ENCODE results near the gene PELO.

PELO gene

DNA sequence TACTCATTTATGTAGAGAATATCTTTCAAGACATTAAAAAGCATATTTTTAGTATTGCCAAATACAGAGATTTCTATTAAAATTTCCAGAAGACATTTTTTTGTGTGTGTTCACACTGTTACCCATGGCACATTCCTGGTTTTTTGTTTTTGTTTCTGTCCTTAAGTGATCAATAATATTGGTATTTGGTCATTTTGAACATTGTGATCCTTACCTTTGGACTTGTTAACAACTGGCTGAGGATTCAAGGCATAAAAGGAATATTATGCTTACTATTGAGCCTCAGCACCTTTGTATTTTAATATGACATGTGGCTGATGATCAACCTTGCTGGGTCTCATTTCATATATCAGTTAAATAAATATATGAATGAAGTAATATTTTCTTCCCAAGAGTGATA, 41.9 kb downstream of the PELO start:
- no peak for DNase-seq (ENCODE audit: low read depth in 2 of 2)

DNA sequence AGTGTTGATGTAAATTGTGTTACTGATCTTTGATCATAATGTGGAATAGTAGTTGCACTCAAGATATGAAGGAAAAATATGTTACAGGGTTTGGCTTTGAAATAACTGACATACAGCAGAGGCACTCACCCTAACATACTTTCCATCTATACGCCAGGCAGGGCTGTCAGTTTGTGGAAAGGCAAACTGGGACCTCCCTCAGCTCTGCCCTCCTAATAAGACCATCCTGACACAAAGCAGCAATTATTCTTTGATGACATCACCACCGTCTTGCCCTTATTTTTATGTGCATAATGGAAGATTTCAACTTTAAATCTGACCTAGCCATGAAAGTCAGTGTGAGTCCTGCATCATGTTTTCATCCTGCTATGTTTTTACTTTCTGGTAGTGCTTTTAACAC, 42.9 kb downstream of the PELO start:
- DNase-seq (ENCODE audit: low read depth in 2 of 2), result no peak

DNA sequence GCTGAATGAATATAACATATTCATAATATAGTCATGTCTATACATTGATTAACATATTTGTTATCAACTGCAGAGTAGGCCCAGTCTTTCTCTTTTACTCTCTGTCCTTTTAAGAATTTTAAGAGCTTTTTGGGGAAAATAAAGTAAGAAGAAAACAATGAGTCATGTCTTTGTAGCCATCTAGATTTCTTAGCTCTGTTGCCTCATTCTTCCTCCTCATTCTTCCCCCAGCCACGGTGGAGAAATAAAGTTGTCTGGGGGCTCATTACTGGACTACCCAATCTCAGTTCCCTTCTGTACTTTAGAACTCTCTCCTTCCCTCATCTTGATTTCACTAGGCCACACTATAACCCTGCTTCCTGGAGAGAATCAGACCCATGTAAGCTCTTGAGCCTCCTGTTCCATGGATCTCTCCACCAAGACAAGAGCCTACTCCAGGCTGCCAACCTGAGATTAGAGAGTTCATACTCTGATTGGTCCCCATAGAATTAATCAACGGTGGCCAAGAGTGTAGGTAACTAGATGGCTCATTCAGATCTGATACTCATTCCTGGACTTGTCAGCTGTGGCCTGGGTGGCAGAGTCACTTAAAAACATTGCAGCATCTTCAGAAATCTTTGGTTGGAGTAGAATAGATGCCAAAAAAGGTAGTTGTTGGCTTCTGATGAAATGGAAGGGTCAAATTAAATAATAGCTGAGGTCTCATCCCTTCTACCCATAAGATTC, 44.2 kb downstream of the PELO start:
- DNase-seq (ENCODE audit: low read depth in 2 of 2), result no peak

DNA sequence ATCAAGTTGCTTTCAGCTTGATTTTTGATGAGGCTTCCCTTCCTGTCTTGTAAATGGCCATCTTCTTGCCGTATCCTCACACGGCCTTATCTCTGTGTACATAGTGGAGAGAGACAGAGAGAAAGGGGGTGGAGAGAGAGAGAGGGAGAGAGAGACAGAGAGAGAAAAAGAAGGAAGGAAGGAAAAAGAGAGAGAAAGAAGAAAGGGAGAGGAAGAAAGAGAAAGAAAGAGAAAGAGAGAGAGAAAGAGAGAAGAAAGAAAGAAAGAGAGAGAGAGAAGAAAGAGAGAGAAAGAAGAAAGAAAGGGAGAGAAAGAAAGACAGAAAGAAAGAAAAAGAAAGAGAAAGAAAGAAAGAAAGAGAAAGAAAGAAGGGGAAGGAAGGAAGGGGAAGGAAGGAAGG, 46.6 kb downstream of the PELO start:
- no peak for DNase-seq (ENCODE audit: low read depth in 2 of 2)

DNA sequence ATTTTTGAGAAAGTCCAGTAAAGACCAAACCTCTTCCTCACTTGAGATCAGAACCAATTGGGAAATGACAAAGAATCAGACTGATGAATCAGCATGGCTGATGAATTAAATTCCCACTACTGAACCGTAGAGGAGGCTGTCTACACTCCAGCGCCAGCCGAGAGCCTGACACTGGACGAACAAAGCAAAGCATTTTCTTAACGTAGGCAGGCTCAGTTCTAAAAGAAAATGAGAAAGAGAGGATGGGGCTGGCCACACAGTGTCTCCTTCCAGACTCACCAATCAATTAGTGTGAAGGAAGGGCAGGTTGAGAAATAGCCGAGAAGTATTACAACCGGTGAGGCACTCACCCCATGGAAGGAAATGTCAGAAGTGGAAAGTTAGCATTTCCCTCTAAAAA, 49.4 kb downstream of the PELO start:
- no peak for DNase-seq (ENCODE audit: low read depth in 2 of 2)

All from activated CD4-positive, alpha-beta T cell treated with anti-CD3 and anti-CD28 coated beads for 24 hours (primary cell).